ENCODE measurements around the gene RELN.

- TF ChIP-seq CTCF (IDR thresholded peaks at IDR 0.05) (no peak), POLR2A (IDR thresholded peaks at IDR 0.05) (no peak)
Observed at GRCh38 chr7:103640031-103640779, 349.3 kb downstream of the RELN start.
